Activated CD4-positive, alpha-beta T cell treated with anti-CD3 and anti-CD28 coated beads for 36 hours (primary cell): ENCODE data around the gene GTF2F1. TPM values are rescaled to one million over a fixed set of nuclear protein-coding genes. Genes with fewer than 3 reads are reported as not detected.

Experiments
- ATAC-seq: fragments of 200-7000 bp; cut with Tn5 transposase; one replicate; pipeline ENCODE4 v1.10.0; 2021; ENCODE audit warnings: mild to moderate bottlenecking, moderate library complexity
- CTCF ChIA-PET: fragments of 350-600 bp; sonication (Branson Sonifier 250); formaldehyde crosslinking; loops from one replicate; lab custom pipeline; 2021; ENCODE audit warnings: antibody characterized with exemption; lab: Charles Lee
- POLR2A ChIA-PET: fragments of 350-600 bp; sonication (Branson Sonifier 250); formaldehyde crosslinking; loops from one replicate; lab custom pipeline; 2021; ENCODE audit warnings: antibody characterized with exemption, inconsistent platforms; lab: Charles Lee
- DNase-seq: peaks from one replicate; pipeline ENCODE4 v3.0.0-alpha.2; 2020
- H3K27ac Mint-ChIP-seq: one replicate; pipeline ENCODE4 v1.8.0; 2021; ENCODE audit warnings: mixed read lengths
- H3K27me3 Mint-ChIP-seq: one replicate; pipeline ENCODE4 v1.8.0; 2021; ENCODE audit warnings: mixed read lengths
- H3K36me3 Mint-ChIP-seq: one replicate; pipeline ENCODE4 v1.8.0; 2021; ENCODE audit warnings: low read depth, mixed read lengths
- H3K4me1 Mint-ChIP-seq: one replicate; pipeline ENCODE4 v1.8.0; 2021; ENCODE audit warnings: mixed read lengths
- H3K4me3 Mint-ChIP-seq: one replicate; pipeline ENCODE4 v1.8.0; 2021; ENCODE audit warnings: mild to moderate bottlenecking, moderate library complexity, mixed read lengths
- H3K9me3 Mint-ChIP-seq: one replicate; pipeline ENCODE4 v1.8.0; 2021; ENCODE audit warnings: low read depth, mixed read lengths
- intact Hi-C, 2 experiments: fragments of 100-400 bp; cut with DNase I in 1 of 2; cut with micrococcal nuclease in 1 of 2; formaldehyde crosslinking; loops; one replicate each; pipeline versions ENCODE4 v1.14.2 to v1.15.1; 2022 to 2024; cut with DNase I, micrococcal nuclease
- total RNA-seq, 2 experiments: library from RNA; stranded (reverse); gene quantifications; one replicate each; pipeline ENCODE4 v1.2.3, GENCODE V29; 2021

The GTF2F1 gene
- total RNA-seq, 2 experiments from 2014 or later: 60.9 to 78.5 TPM

- ChIA-PET CTCF (no interaction called here), POLR2A (interaction anchor here (0.5 kb wide), 1 partner anchor 14 kb away, joined by 5 read pairs; no protein-coding TSS in a partner anchor)
- peaks cover 34% of the 10 kb centered on the region for H3K36me3 Mint-ChIP-seq
- ATAC-seq (no peak), DNase-seq (no peak)
- intact Hi-C loops: loop anchor here in 1 of 2 experiments (10.0 kb wide), 1 partner anchor 754 kb away; the partner anchor contains the start of genes SAFB and SAFB2
- no peaks in the 10 kb centered on the region for H3K9me3 Mint-ChIP-seq
- H3K27me3 Mint-ChIP-seq: no peaks in the 10 kb centered on the region
- H3K27ac Mint-ChIP-seq: no peak overlapping the region
- peaks cover 4% of the 10 kb centered on the region for H3K4me1 Mint-ChIP-seq
- no peak overlapping the region for H3K4me3 Mint-ChIP-seq
Observed at GRCh38 chr19:6378486-6378885, 14.5 kb downstream of the GTF2F1 start.

- POLR2A ChIA-PET: interaction anchor here (0.5 kb wide), 1 partner anchor 13 kb away, joined by 5 read pairs; no protein-coding TSS in a partner anchor
- CTCF ChIA-PET: no interaction called here
- Mint-ChIP-seq H3K4me1 (peaks cover 5% of the 10 kb centered on the region), H3K36me3 (peaks cover 30% of the 10 kb centered on the region), H3K4me3 (no peak overlapping the region), H3K9me3 (no peaks in the 10 kb centered on the region), H3K27ac (no peak overlapping the region), H3K27me3 (no peaks in the 10 kb centered on the region)
- intact Hi-C loops: loop anchor here in 1 of 2 experiments (10.0 kb wide), 1 partner anchor 753 kb away; the partner anchor contains the start of genes SAFB and SAFB2
- DNase-seq (no peak), ATAC-seq (no peak)
Observed at GRCh38 chr19:6378041-6378440, 14.9 kb downstream of the GTF2F1 start.

GRCh38 chr19:6376512-6377190 is 16.3 kb downstream of the GTF2F1 start:
- intact Hi-C loops: loop anchor here in 1 of 2 experiments (10.0 kb wide), 1 partner anchor 752 kb away; the partner anchor contains the start of genes SAFB and SAFB2
- Mint-ChIP-seq H3K27ac (no peak overlapping the region), H3K36me3 (peaks cover 20% of the 10 kb centered on the region), H3K4me1 (peaks cover 9% of the 10 kb centered on the region), H3K9me3 (no peaks in the 10 kb centered on the region), H3K27me3 (no peaks in the 10 kb centered on the region), H3K4me3 (no peak overlapping the region)
- ChIA-PET POLR2A (no interaction called here), CTCF (interaction anchor here (0.6 to 1.2 kb wide), 4 partner anchors 36 to 619 kb away, joined by 3 read pairs; no protein-coding TSS in a partner anchor)
- ATAC-seq (no peak), DNase-seq (no peak)

- Mint-ChIP-seq H3K27ac (no peak within 1 kb of the TSS), H3K4me3 (no peak within 1 kb of the TSS), H3K36me3 (peaks cover 10% of the 10 kb centered on the region), H3K27me3 (no peaks in the 10 kb centered on the region), H3K9me3 (no peaks in the 10 kb centered on the region), H3K4me1 (peaks cover 9% of the 10 kb centered on the region)
- intact Hi-C loops: loop anchor here in 1 of 2 experiments (10.0 kb wide), 1 partner anchor 751 kb away; the partner anchor contains the start of genes SAFB and SAFB2
- ChIA-PET POLR2A (no interaction called here), CTCF (no interaction called here)
- ATAC-seq (no peak), DNase-seq (no peak)
Observed at GRCh38 chr19:6375411-6376010, 17.5 kb downstream of the GTF2F1 start, which contains the start of gene PSPN. Gene PSPN, minus strand, starts transcription at chr19:6375933. Its CDS starts 84 bp downstream, at chr19:6375849.

- H3K9me3 Mint-ChIP-seq: no peaks in the 10 kb centered on the region
- ChIA-PET POLR2A (no interaction called here), CTCF (no interaction called here)
- peaks cover 5% of the 10 kb centered on the region for H3K36me3 Mint-ChIP-seq
- H3K4me1 Mint-ChIP-seq: peaks cover 10% of the 10 kb centered on the region
- H3K27me3 Mint-ChIP-seq: no peaks in the 10 kb centered on the region
- H3K27ac Mint-ChIP-seq: no peak overlapping the region
- H3K4me3 Mint-ChIP-seq: no peak overlapping the region
- intact Hi-C loops: loop anchor here (5.0 to 10.0 kb wide), 3 partner anchors 473 to 1252 kb away; partner anchors contain the start of genes NDUFA11 (in 1 of the 2), PET100 (in 1 of the 2), SAFB (in 1 of the 2) and SAFB2 (in 1 of the 2)
- ATAC-seq (no peak), DNase-seq (no peak)
Observed at GRCh38 chr19:6374711-6375410, 18.1 kb downstream of the GTF2F1 start.

- H3K27me3 Mint-ChIP-seq: no peaks in the 10 kb centered on the region
- no peak for ATAC-seq
- no peak overlapping the region for H3K27ac Mint-ChIP-seq
- H3K4me1 Mint-ChIP-seq: peaks cover 11% of the 10 kb centered on the region
- peaks cover 8% of the 10 kb centered on the region for H3K36me3 Mint-ChIP-seq
- ChIA-PET CTCF (interaction anchor here (0.6 kb wide), 1 partner anchor 38 kb away, joined by 3 read pairs; no protein-coding TSS in a partner anchor), POLR2A (interaction anchor here (2.2 to 2.4 kb wide), 2 partner anchors 12 to 51 kb away, joined by 13 to 46 read pairs; partner anchors contain the start of genes CLPP and KHSRP)
- no peak overlapping the region for H3K4me3 Mint-ChIP-seq
- H3K9me3 Mint-ChIP-seq: no peaks in the 10 kb centered on the region
- DNase-seq: no peak
- intact Hi-C loops: loop anchor here (5.0 to 10.0 kb wide), 3 partner anchors 472 to 1253 kb away; partner anchors contain the start of genes NDUFA11 (in 1 of the 2), PET100 (in 1 of the 2), SAFB (in 1 of the 2) and SAFB2 (in 1 of the 2)
Observed at GRCh38 chr19:6374161-6374709, 18.7 kb downstream of the GTF2F1 start.

- ChIA-PET CTCF (interaction anchor here (0.6 kb wide), 1 partner anchor 37 kb away, joined by 3 read pairs; no protein-coding TSS in a partner anchor), POLR2A (interaction anchor here (0.5 to 2.4 kb wide), 3 partner anchors 12 to 492 kb away, joined by 12 to 46 read pairs (median 13); partner anchors contain the start of genes CLPP and KHSRP)
- intact Hi-C loops: loop anchor here (1.0 to 10.0 kb wide), 21 partner anchors 20 to 1547 kb away; partner anchors contain the start of genes GTF2F1 (in 2 of the 2), VMAC (in 2 of the 2), DENND1C (in 1 of the 2) and GPR108 (in 1 of the 2)
Observed at GRCh38 chr19:6373813-6374108, 19.2 kb downstream of the GTF2F1 start.

GRCh38 chr19:6373096-6373812 is 19.7 kb downstream of the GTF2F1 start:
- Mint-ChIP-seq H3K36me3 (peaks cover 16% of the 10 kb centered on the region), H3K4me3 (peak overlapping the region; percentile 80), H3K9me3 (no peaks in the 10 kb centered on the region), H3K27me3 (no peaks in the 10 kb centered on the region), H3K4me1 (peaks cover 11% of the 10 kb centered on the region), H3K27ac (peak overlapping the region; percentile 90)
- DNase-seq (peak; percentile 100), ATAC-seq (peak; percentile 74)
- CTCF ChIA-PET: interaction anchor here (0.7 to 1.4 kb wide), 5 partner anchors 13 to 325 kb away, joined by 3 to 9 read pairs (median 5); partner anchors contain the start of gene KHSRP
- intact Hi-C loops: loop anchor here (1.0 to 10.0 kb wide), 21 partner anchors 20 to 1548 kb away; partner anchors contain the start of genes GTF2F1 (in 2 of the 2), VMAC (in 2 of the 2), DENND1C (in 1 of the 2) and GPR108 (in 1 of the 2)
- POLR2A ChIA-PET: interaction anchor here (0.5 to 2.4 kb wide), 4 partner anchors 11 to 493 kb away, joined by 6 to 46 read pairs (median 12); partner anchors contain the start of genes CLPP, GTF2F1 and KHSRP

More at GRCh38 chr19:6373813-6374108, 19.2 kb downstream of the GTF2F1 start:
- peak overlapping the region; percentile 80 for H3K4me3 Mint-ChIP-seq
- DNase-seq (no peak), ATAC-seq (no peak)
- H3K36me3 Mint-ChIP-seq: peaks cover 13% of the 10 kb centered on the region
- peak overlapping the region; percentile 38 for H3K27ac Mint-ChIP-seq
- H3K9me3 Mint-ChIP-seq: no peaks in the 10 kb centered on the region
- H3K27me3 Mint-ChIP-seq: no peaks in the 10 kb centered on the region
- peaks cover 11% of the 10 kb centered on the region for H3K4me1 Mint-ChIP-seq

GRCh38 chr19:6372594-6373095 is 20.3 kb downstream of the GTF2F1 start, which contains the start of gene ALKBH7:
Gene ALKBH7, plus strand, starts transcription at chr19:6372794. Its CDS starts 27 bp downstream, at chr19:6372821.
- DNase-seq (peak; percentile 98), ATAC-seq (peak; percentile 84)
- ChIA-PET POLR2A (interaction anchor here (0.5 to 2.4 kb wide), 6 partner anchors 11 to 740 kb away, joined by 3 to 46 read pairs (median 6); partner anchors contain the start of genes CLPP, GTF2F1 and KHSRP), CTCF (interaction anchor here (0.5 to 1.4 kb wide), 9 partner anchors 10 to 405 kb away, joined by 3 to 9 read pairs (median 3); partner anchors contain the start of genes CLPP and KHSRP)
- Mint-ChIP-seq H3K4me3 (peak within 1 kb of the TSS; percentile 80), H3K4me1 (peaks cover 11% of the 10 kb centered on the region), H3K9me3 (no peaks in the 10 kb centered on the region), H3K27me3 (no peaks in the 10 kb centered on the region), H3K27ac (peak within 1 kb of the TSS; percentile 92), H3K36me3 (peaks cover 19% of the 10 kb centered on the region)
- intact Hi-C loops: loop anchor here (1.0 to 10.0 kb wide), 22 partner anchors 11 to 1548 kb away; partner anchors contain the start of genes CLPP (in 2 of the 2), GTF2F1 (in 2 of the 2), VMAC (in 2 of the 2) and DENND1C (in 1 of the 2)
